ENCODE measurements around the gene SYCN. TPM values are rescaled to one million over a fixed set of nuclear protein-coding genes. Genes with fewer than 3 reads are reported as not detected.

SYCN gene, protein sequence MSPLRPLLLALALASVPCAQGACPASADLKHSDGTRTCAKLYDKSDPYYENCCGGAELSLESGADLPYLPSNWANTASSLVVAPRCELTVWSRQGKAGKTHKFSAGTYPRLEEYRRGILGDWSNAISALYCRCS
- total RNA-seq: not detected in 2 replicates

DNA sequence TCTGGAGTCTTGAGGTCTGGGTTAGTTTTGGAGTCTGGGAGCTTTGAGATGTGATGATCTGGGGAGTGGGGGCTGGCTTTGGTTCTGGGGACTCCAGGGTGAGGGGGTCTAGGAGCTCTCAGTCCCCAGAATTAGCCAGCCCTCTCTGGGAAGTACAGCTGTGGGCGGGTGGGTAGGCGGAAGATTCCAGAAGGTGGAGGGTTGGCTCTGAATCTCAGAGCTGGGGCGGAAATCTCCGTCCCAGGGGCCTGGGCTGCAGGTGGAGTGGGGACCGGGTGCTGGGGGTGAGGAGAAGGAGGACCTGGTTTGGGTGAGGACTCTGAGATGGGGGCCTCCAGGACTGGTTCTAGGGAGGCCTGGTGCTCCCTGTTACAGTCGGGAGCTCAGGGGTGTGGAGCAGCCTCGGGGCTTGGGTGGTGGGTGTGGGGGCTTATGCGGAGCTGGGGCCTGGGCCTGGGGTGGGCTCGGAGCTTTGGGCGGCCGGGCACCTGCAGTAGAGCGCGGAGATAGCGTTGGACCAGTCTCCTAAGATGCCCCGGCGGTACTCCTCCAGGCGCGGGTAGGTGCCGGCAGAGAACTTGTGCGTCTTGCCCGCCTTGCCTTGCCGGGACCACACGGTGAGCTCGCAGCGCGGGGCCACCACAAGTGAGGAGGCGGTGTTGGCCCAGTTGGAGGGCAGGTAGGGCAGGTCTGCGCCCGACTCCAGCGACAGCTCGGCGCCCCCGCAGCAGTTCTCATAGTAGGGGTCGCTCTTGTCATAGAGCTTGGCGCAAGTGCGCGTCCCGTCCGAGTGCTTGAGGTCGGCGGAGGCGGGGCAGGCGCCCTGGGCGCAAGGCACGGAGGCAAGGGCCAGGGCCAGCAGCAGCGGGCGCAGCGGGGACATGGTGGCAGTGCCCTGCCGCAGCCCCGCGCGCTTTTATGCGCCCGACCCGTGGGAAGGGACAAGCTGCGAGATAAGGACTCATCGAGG, at the start of gene SYCN:
SYCN (minus strand) TSS at position 892 of the 970 bp plus-strand sequence; CDS start at position 883, 9 bp downstream.

DNA sequence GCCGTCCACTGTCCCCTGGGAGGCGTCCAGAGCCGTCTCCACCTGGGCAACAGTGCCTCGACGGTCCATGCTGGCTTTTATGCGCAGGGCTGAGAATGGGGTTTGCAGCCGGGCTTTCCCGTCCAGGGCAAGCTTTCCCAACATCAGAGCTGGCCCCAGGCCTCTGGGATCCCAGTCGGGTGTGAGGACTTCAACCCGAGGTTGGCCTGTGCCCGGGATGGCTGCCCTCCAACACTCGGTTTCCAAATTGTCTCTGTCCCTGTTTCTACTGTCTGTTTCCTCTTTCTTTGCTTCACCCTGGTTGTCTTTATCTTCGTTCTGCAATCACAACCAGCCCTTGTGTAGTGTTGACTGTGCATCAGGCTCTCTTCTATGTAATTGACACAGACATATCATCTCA, 44.7 kb upstream of the SYCN start, which contains the start of gene IFNL4:
IFNL4 (minus strand) TSS at position 51 of the 400 bp plus-strand sequence.

DNA sequence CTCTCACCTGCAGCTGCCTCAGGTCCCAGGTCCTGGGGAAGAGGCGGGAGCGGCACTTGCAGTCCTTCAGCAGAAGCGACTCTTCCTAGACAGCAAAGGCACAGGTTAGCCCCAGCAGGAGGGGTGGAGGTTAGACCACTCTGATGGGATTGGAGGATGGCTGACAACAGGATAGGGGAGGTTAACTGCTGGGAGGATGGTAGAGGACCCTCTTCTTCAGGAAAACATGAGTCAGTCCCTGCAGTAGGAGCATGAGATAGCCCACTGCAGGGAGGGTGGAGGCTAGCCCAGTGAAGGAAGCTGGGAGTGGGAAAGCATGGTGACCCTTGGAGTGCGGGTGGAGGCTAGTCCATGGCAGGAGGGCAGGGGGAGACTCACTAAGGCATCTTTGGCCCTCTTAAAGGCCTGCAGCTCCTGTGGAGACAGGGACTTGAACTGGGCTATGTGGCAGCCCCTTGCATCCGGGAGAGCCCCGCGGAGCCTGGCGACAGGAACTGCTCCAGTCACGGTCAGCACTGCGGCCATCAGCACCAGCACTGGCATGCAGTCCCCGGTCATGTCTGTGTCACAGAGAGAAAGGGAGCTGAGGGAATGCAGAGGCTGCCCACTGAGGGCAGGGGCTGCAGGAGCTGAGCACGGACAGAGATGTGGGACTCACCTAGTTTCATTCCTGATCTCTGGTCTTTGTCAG, 40.5 kb upstream of the SYCN start, which contains the start of gene IFNL3:
IFNL3 (minus strand) TSS at position 597 of the 691 bp plus-strand sequence; CDS start at position 558, 39 bp downstream.

DNA sequence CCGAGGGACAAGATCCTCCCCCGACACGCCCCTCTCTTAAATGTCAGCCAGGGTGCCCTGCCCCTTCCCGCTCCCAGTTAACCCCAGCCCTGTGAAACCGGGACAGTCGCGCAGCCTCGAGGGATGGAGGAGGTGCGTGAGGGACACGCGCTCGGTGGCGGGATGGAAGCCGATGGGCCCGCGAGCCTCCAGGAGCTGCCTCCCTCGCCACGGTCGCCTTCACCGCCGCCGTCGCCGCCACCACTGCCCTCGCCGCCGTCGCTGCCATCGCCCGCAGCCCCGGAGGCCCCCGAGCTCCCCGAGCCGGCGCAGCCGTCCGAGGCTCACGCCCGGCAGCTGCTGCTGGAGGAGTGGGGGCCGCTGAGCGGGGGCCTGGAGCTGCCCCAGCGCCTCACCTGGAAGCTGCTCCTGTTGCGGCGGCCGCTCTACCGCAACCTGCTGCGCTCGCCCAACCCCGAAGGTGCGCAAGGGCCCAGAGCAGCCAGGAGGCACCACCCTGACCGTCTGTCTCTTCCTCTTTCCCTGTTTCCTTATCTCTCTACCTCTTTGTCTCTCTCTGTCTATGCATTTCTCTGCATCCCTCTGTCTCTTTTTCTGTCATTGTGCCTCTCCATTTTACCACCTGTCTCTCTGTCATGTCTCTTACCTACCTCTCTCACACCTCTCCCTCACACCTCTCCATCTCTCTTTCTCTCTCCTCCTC, 7.1 kb downstream of the SYCN start, which contains the start of gene NCCRP1:
NCCRP1 (plus strand) TSS at position 105 of the 703 bp plus-strand sequence; CDS start at position 124, 19 bp downstream.

Other genes with a start within 250 kb of the SYCN start
- 24.3 and 30.7 TPM in 2 replicates for gene FBXO17, start 228.5 kb downstream of the SYCN start, total RNA-seq
- 1.8 and 2.2 TPM in 2 replicates for gene FBXO27, start 171.7 kb downstream of the SYCN start, total RNA-seq
- under 0.01 and 0.98 TPM in 2 replicates for gene ACP7, start 119.9 kb downstream of the SYCN start, total RNA-seq
- gene PAK4, start 78.5 kb downstream of the SYCN start, total RNA-seq: 6.6 and 11.9 TPM in 2 replicates
- gene NCCRP1, start 7.3 kb downstream of the SYCN start, total RNA-seq: not detected in 2 replicates
- not detected in 2 replicates for gene IFNL3, start 40.7 kb upstream of the SYCN start, total RNA-seq
- not detected in 2 replicates for gene IFNL4, start 44.6 kb upstream of the SYCN start, total RNA-seq
- gene IFNL2, start 64.1 kb upstream of the SYCN start, total RNA-seq: not detected in 2 replicates
- gene IFNL1, start 92.1 kb upstream of the SYCN start, total RNA-seq: not detected in 2 replicates
- gene LRFN1, start 116.6 kb upstream of the SYCN start, total RNA-seq: under 0.01 and 0.20 TPM in 2 replicates
- 0.39 TPM in 1 of 2 replicates, not detected in the other for gene GMFG, start 131.8 kb upstream of the SYCN start, total RNA-seq
- 85.2 and 94.0 TPM in 2 replicates for gene SAMD4B, start 138.2 kb upstream of the SYCN start, total RNA-seq
- gene PAF1, start 186.8 kb upstream of the SYCN start, total RNA-seq: 28.7 and 29.8 TPM in 2 replicates
- gene MED29, start 187.1 kb upstream of the SYCN start, total RNA-seq: 17.3 and 19.4 TPM in 2 replicates
- gene ZFP36, start 202.6 kb upstream of the SYCN start, total RNA-seq: 11.1 and 16.9 TPM in 2 replicates
- 9.2 and 15.4 TPM in 2 replicates for gene PLEKHG2, start 208.4 kb upstream of the SYCN start, total RNA-seq
- gene RPS16, start 231.7 kb upstream of the SYCN start, total RNA-seq: 40.3 and 64.3 TPM in 2 replicates
- gene SUPT5H, start 241.3 kb upstream of the SYCN start, total RNA-seq: 70.5 and 74.1 TPM in 2 replicates

Data from subcutaneous preadipocyte (primary cell).